Measurements from ENCODE around the gene IKZF3. TPM values are rescaled to one million over a fixed set of nuclear protein-coding genes. Genes with fewer than 3 reads are reported as not detected.
"Not testable (repeated sequence)": the region's sequence is repeated elsewhere in the genome, so short reads cannot be mapped to it uniquely, and the experiment has no call there.

The IKZF3 gene
- total RNA-seq, 2 donors from 2014 or later: 0.55 to 1.7 TPM

- Histone ChIP-seq H3K4me3 (no peak overlapping the region), H3K27ac (no peak overlapping the region), H3K4me1 (replicated peaks) (no peaks in the 10 kb centered on the region), H3K9me3 (no peaks in the 10 kb centered on the region), H3K27me3 (replicated peaks; ENCODE audit: insufficient read depth) (no peaks in the 10 kb centered on the region), H3K36me3 (peaks cover 0 to 22% of the 10 kb centered on the region in 2 donors)
- TF ChIP-seq POLR2A (IDR thresholded peaks at IDR 0.05) (no peak), POLR2AphosphoS5 (IDR thresholded peaks at IDR 0.05) (no peak), CTCF (IDR thresholded peaks at IDR 0.05) (no peak)
- intact Hi-C loops (cut with DNase I): no loop called here
- 90% methylated on average over 9 of the region's 9 CpGs for WGBS
- DNase-seq (ENCODE audit: low spot score): no peak
Measured at GRCh38 chr17:39726617-39727016, 137.5 kb downstream of the IKZF3 start.

GRCh38 chr17:39725923-39726322 is 138.2 kb downstream of the IKZF3 start:
- DNase-seq (ENCODE audit: low spot score); H3K27me3 ChIP-seq (replicated peaks; ENCODE audit: insufficient read depth); H3K9me3 ChIP-seq; H3K4me1 ChIP-seq (replicated peaks); H3K27ac ChIP-seq; intact Hi-C loops (cut with DNase I); H3K4me3 ChIP-seq: not testable (repeated sequence)
- 96% methylated on average over 1 of the region's 1 CpG for WGBS
- H3K36me3 ChIP-seq: peaks cover 0 to 22% of the 10 kb centered on the region in 2 donors

- no peaks in the 10 kb centered on the region for H3K9me3 ChIP-seq
- TF ChIP-seq POLR2A (IDR thresholded peaks at IDR 0.05) (no peak), POLR2AphosphoS5 (IDR thresholded peaks at IDR 0.05) (no peak), CTCF (IDR thresholded peaks at IDR 0.05) (no peak)
- no peaks in the 10 kb centered on the region for H3K27me3 ChIP-seq (replicated peaks; ENCODE audit: insufficient read depth)
- WGBS: 92% methylated on average over 12 of the region's 13 CpGs
- no peak overlapping the region for H3K27ac ChIP-seq
- H3K4me1 ChIP-seq (replicated peaks): no peaks in the 10 kb centered on the region
- intact Hi-C loops (cut with DNase I): no loop called here
- H3K4me3 ChIP-seq: no peak overlapping the region
- peaks cover 0 to 22% of the 10 kb centered on the region in 2 donors for H3K36me3 ChIP-seq
- DNase-seq (ENCODE audit: low spot score): no peak
Measured at GRCh38 chr17:39724731-39725130, 139.4 kb downstream of the IKZF3 start.

GRCh38 chr17:39722965-39723848 is 140.9 kb downstream of the IKZF3 start:
- H3K27ac ChIP-seq: no peak overlapping the region
- TF ChIP-seq POLR2AphosphoS5 (IDR thresholded peaks at IDR 0.05) (no peak), POLR2A (IDR thresholded peaks at IDR 0.05) (no peak), CTCF (IDR thresholded peaks at IDR 0.05) (no peak)

GRCh38 chr17:39722104-39722503 is 142.0 kb downstream of the IKZF3 start:
- Histone ChIP-seq H3K4me3 (no peak overlapping the region), H3K27me3 (replicated peaks; ENCODE audit: insufficient read depth) (no peaks in the 10 kb centered on the region), H3K27ac (no peak overlapping the region), H3K4me1 (replicated peaks) (no peaks in the 10 kb centered on the region), H3K9me3 (no peaks in the 10 kb centered on the region), H3K36me3 (peaks cover 0 to 12% of the 10 kb centered on the region in 2 donors)
- 97% methylated on average over 6 of the region's 6 CpGs for WGBS
- intact Hi-C loops (cut with DNase I): no loop called here
- no peak for TF ChIP-seq POLR2AphosphoS5 (IDR thresholded peaks at IDR 0.05)
- no peak for TF ChIP-seq CTCF (IDR thresholded peaks at IDR 0.05)
- TF ChIP-seq POLR2A (IDR thresholded peaks at IDR 0.05): no peak
- DNase-seq (ENCODE audit: low spot score): no peak

More at GRCh38 chr17:39722965-39723848, 140.9 kb downstream of the IKZF3 start:
- no peak for DNase-seq (ENCODE audit: low spot score)
- no peaks in the 10 kb centered on the region for H3K27me3 ChIP-seq (replicated peaks; ENCODE audit: insufficient read depth)
- no peaks in the 10 kb centered on the region for H3K4me1 ChIP-seq (replicated peaks)
- intact Hi-C loops (cut with DNase I): no loop called here
- peaks cover 0 to 22% of the 10 kb centered on the region in 2 donors for H3K36me3 ChIP-seq
- H3K4me3 ChIP-seq: no peak overlapping the region
- no peaks in the 10 kb centered on the region for H3K9me3 ChIP-seq
- WGBS: 79% methylated on average over 34 of the region's 34 CpGs
